ENCODE results near the gene REM2. TPM values are rescaled to one million over a fixed set of nuclear protein-coding genes. Genes with fewer than 3 reads are reported as not detected.

REM2 gene
- polyA plus RNA-seq, 3 donors: 1.8 TPM; not detected in 2

DNA sequence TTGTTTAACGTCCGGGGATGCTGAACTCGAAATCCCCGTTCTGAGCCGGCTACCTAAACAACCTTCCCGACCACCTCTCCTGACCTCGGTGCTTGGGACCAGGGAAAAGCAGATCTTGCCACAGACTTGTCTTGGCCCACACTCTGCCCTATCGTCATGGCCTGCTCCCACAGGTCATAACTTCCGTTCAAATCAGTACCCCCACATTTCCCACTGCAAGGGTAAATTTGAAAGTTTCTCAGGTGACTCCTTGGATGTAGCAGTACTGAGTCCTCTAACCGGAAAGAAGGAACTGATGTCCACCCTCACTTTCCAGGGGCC is 36.5 kb downstream of the REM2 start:
- H4K20me1 ChIP-seq (ENCODE audit: insufficient read depth, low read length): no peaks in the 10 kb centered on the region
- peak overlapping the region; percentile 79 for H3K4me2 ChIP-seq (replicated peaks; ENCODE audit: extremely low read depth, low read length, poor library complexity, severe bottlenecking)
- no peak for DNase-seq
- Mint-ChIP-seq H3K27ac (peak overlapping the region; percentile 98 to 100 (median 100)), H3K27me3 (ENCODE audit: low read depth in 3 of 3) (peaks cover 0 to 3% (median 0%) of the 10 kb centered on the region in 3 donors), H3K4me1 (peaks cover 45% of the 10 kb centered on the region), H3K9me3 (peaks cover 0 to 2% (median 0%) of the 10 kb centered on the region in 7 donors), H3K4me3 (peak overlapping the region; percentile 85 to 87), H3K36me3 (peaks cover 42 to 47% of the 10 kb centered on the region in 2 donors)
- H2AFZ ChIP-seq (ENCODE audit: insufficient read depth, low read depth, low read length, poor library complexity, severe bottlenecking): peak overlapping the region; percentile 67
- H3K36me3 ChIP-seq (replicated peaks in 1 of 2; ENCODE audit: control insufficient read depth in 1 of 2, insufficient read depth in 2 of 2, low read length in 2 of 2): peaks cover 33 to 42% of the 10 kb centered on the region in 2 donors
- intact Hi-C loops (cut with micrococcal nuclease): loop anchor here in 1 of 2 donors (1.0 to 5.0 kb wide), 2 partner anchors 10 to 47 kb away; partner anchors contain the start of genes LRP10 and PRMT5
- H3K27me3 ChIP-seq (ENCODE audit: control insufficient read depth in 2 of 2, insufficient read depth in 2 of 2, low read length in 2 of 2): no peaks in the 10 kb centered on the region
- H3K79me2 ChIP-seq (ENCODE audit: insufficient read depth, low read length): peaks cover 37% of the 10 kb centered on the region
- peak overlapping the region; percentile 41 for H3K9ac ChIP-seq (ENCODE audit: insufficient read depth, low read length, poor library complexity, severe bottlenecking)
- peak overlapping the region; percentile 13 to 67 (median 36) for H3K4me3 ChIP-seq (replicated peaks in 1 of 3; ENCODE audit: low read depth in 2 of 3, low read length in 3 of 3)
- peak overlapping the region; percentile 87 to 99 for H3K27ac ChIP-seq (ENCODE audit: low read depth in 1 of 2, low read length in 2 of 2)
- H3K4me1 ChIP-seq (ENCODE audit: control insufficient read depth in 1 of 2, insufficient read depth in 2 of 2, low read length in 2 of 2): peaks cover 45 to 46% of the 10 kb centered on the region in 2 donors
- 4% methylated on average over 9 of the region's 10 CpGs for WGBS (ENCODE audit: insufficient coverage)
- H3K9me3 ChIP-seq (replicated peaks in 1 of 2; ENCODE audit: control insufficient read depth in 1 of 2, insufficient read depth in 1 of 2, low read length in 2 of 2): no peaks in the 10 kb centered on the region
- TF ChIP-seq, protein P1, sequence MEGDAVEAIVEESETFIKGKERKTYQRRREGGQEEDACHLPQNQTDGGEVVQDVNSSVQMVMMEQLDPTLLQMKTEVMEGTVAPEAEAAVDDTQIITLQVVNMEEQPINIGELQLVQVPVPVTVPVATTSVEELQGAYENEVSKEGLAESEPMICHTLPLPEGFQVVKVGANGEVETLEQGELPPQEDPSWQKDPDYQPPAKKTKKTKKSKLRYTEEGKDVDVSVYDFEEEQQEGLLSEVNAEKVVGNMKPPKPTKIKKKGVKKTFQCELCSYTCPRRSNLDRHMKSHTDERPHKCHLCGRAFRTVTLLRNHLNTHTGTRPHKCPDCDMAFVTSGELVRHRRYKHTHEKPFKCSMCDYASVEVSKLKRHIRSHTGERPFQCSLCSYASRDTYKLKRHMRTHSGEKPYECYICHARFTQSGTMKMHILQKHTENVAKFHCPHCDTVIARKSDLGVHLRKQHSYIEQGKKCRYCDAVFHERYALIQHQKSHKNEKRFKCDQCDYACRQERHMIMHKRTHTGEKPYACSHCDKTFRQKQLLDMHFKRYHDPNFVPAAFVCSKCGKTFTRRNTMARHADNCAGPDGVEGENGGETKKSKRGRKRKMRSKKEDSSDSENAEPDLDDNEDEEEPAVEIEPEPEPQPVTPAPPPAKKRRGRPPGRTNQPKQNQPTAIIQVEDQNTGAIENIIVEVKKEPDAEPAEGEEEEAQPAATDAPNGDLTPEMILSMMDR (IDR thresholded peaks at IDR 0.05): no peak

DNA sequence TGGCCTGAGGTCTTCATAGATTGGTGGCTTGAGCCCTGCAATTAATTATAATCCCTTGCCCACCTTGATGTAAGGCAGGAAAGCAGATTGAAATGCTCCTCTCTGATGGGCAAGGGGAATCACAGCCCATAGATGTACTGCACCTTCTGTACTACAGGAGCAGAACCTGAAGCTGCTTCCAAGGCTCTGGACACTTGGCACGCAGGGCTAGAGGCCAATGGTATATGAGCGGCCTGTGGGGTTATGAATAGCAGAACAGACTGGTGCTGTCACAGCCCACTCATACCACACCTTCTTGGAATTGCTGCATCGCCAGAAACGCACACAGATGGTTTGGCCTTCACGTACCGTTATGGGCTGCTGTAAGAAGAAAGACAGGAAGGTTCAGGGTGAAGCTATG is 37.7 kb downstream of the REM2 start:
- no peak overlapping the region for H3K4me3 Mint-ChIP-seq
- Histone ChIP-seq H3K36me3 (replicated peaks in 1 of 2; ENCODE audit: control insufficient read depth in 1 of 2, insufficient read depth in 2 of 2, low read length in 2 of 2) (peaks cover 35 to 52% of the 10 kb centered on the region in 2 donors), H3K27me3 (ENCODE audit: control insufficient read depth in 2 of 2, insufficient read depth in 2 of 2, low read length in 2 of 2) (no peaks in the 10 kb centered on the region), H3K27ac (ENCODE audit: low read depth in 1 of 2, low read length in 2 of 2) (peak overlapping the region in 1 of 2 donors; percentile 99), H3K79me2 (ENCODE audit: insufficient read depth, low read length) (peaks cover 25% of the 10 kb centered on the region), H3K9me3 (replicated peaks in 1 of 2; ENCODE audit: control insufficient read depth in 1 of 2, insufficient read depth in 1 of 2, low read length in 2 of 2) (no peaks in the 10 kb centered on the region), H4K20me1 (ENCODE audit: insufficient read depth, low read length) (no peaks in the 10 kb centered on the region), H3K4me3 (replicated peaks in 1 of 3; ENCODE audit: low read depth in 2 of 3, low read length in 3 of 3) (no peak overlapping the region), H3K4me2 (replicated peaks; ENCODE audit: extremely low read depth, low read length, poor library complexity, severe bottlenecking) (no peak overlapping the region), H2AFZ (ENCODE audit: insufficient read depth, low read depth, low read length, poor library complexity, severe bottlenecking) (no peak overlapping the region), H3K4me1 (ENCODE audit: control insufficient read depth in 1 of 2, insufficient read depth in 2 of 2, low read length in 2 of 2) (peaks cover 34 to 35% of the 10 kb centered on the region in 2 donors), H3K9ac (ENCODE audit: insufficient read depth, low read length, poor library complexity, severe bottlenecking) (no peak overlapping the region)
- TF ChIP-seq, protein P1 (IDR thresholded peaks at IDR 0.05): no peak
- peaks cover 34% of the 10 kb centered on the region for H3K4me1 Mint-ChIP-seq
- H3K27me3 Mint-ChIP-seq (ENCODE audit: low read depth in 3 of 3): peaks cover 0 to 3% (median 0%) of the 10 kb centered on the region in 3 donors
- intact Hi-C loops (cut with micrococcal nuclease): loop anchor here in 1 of 2 donors (10.0 kb wide), 1 partner anchor 1194 kb away; the partner anchor contains the start of genes DCAF11 and NRL
- no CpG with 5 or more reads among the region's 6 CpGs for WGBS (ENCODE audit: insufficient coverage)
- peak overlapping the region in 4 of 7 donors; percentile 68 to 100 (median 100) for H3K27ac Mint-ChIP-seq
- DNase-seq: no peak
- H3K9me3 Mint-ChIP-seq: peaks cover 0 to 2% (median 0%) of the 10 kb centered on the region in 7 donors
- peaks cover 46 to 57% of the 10 kb centered on the region in 2 donors for H3K36me3 Mint-ChIP-seq
